HG03060 (cell line): ENCODE measurements around the gene FLNC.

Experiments
- ATAC-seq: cut with Tn5 transposase; IDR thresholded peaks from one replicate; pipeline ENCODE4 v1.9.1; 2021; ENCODE audit warnings: low read depth, moderate number of reproducible peaks; ENCODE audit not compliant: unreplicated experiment

FLNC gene

DNA sequence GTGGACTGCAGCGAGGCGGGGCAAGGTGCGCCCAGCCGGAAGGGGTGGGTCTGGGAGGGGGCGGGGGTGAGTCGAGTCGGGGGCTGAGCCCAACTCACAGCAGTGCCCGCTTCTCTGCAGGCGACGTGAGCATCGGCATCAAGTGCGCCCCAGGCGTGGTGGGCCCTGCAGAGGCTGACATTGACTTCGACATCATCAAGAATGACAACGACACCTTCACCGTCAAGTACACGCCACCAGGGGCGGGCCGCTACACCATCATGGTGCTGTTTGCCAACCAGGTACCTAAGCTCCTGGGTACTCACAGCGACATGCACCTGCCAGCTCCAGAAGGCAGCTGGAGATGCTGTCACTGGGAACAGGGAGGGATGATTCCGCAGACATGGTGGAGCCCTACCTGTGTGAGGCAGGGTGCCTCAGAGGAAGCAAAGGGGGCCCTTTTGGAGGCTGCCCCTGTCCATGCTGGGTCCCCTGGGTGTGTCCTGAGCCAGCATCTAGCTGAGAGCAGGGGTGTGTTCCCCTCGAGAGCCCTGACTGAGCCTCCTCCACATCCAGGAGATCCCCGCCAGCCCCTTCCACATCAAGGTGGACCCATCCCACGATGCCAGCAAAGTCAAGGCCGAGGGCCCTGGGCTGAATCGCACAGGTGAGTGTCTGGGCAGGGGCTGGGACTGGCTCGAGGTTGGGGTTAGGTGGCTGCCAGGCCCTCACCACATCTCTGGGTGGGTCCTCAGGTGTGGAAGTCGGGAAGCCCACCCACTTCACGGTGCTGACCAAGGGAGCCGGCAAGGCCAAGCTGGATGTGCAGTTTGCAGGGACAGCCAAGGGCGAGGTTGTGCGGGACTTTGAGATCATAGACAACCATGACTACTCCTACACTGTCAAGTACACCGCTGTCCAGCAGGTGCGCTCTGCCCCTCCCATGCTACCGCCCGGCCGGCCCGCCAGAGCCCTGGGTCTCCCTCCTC, 12.8 kb downstream of the FLNC start:
- ATAC-seq, result no peak

DNA sequence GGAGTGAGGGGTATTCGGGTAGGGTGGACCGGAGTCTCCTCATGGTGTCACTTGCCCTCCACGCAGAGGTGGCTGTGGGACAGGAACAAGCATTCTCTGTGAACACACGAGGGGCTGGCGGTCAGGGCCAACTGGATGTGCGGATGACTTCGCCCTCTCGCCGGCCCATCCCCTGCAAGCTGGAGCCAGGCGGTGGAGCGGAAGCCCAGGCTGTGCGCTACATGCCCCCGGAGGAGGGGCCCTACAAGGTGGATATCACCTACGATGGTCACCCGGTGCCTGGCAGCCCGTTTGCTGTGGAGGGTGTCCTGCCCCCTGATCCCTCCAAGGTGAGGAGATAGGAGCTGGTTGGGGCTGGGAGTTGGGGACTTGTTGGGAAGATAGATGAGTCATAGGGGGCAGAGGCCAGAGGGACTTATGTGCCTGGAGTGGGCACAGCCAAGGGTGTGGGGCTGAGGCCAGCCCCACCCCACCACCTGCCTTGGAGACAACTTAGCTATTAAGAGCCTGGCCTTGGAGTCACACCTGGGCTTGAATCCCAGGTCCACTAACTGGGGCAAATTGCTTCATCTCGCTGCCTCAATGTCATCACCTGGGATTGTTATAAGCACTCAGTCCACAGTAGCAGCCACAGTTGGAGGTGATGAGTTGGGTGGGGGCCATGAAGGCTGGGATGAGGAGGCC, 13.9 kb downstream of the FLNC start:
- ATAC-seq, result no peak

DNA sequence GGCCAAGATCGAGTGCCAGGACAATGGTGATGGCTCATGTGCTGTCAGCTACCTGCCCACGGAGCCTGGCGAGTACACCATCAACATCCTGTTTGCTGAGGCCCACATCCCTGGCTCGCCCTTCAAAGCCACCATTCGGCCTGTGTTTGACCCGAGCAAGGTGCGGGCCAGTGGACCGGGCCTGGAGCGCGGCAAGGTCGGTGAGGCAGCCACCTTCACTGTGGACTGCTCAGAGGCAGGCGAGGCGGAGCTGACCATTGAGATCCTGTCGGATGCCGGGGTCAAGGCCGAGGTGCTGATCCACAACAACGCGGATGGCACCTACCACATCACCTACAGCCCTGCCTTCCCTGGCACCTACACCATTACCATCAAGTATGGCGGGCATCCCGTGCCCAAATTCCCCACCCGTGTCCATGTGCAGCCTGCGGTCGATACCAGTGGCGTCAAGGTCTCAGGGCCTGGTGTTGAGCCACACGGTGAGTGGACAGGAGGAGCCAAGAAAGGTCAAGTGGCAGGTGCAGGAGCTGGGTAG, 14.6 kb downstream of the FLNC start:
- no peak for ATAC-seq

DNA sequence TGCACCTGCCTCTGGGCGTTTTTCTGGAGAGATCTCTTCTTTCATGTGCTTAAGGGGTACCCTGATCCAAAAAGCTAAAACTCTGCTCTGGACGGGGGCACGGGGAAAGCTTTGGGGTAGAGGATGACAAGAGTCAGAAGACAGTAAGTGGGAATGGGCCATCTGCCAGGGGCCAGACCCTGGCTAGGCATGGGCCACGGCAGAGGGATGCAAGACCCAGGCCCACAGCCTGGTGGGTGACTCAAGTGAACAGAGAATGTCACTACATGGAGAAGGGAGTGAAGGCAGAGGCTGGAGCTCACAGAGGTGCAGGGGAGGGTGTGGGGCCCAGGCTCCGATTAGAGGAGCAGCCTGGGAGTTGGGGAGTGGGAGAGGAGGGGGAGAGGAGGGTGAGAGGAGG, 15.3 kb downstream of the FLNC start:
- no peak for ATAC-seq

DNA sequence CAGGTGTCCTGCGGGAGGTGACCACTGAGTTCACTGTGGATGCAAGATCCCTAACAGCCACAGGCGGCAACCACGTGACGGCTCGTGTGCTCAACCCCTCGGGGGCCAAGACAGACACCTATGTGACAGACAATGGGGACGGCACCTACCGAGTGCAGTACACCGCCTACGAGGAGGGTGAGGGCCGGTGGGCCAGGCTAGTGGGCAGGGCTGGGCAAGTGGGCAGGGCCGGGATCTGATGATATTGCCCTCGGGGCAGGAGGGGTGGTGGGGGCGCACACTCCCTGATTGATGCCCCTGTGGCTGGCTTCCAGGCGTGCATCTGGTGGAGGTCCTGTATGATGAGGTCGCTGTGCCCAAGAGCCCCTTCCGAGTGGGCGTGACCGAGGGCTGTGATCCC, 15.8 kb downstream of the FLNC start:
- ATAC-seq, result no peak

DNA sequence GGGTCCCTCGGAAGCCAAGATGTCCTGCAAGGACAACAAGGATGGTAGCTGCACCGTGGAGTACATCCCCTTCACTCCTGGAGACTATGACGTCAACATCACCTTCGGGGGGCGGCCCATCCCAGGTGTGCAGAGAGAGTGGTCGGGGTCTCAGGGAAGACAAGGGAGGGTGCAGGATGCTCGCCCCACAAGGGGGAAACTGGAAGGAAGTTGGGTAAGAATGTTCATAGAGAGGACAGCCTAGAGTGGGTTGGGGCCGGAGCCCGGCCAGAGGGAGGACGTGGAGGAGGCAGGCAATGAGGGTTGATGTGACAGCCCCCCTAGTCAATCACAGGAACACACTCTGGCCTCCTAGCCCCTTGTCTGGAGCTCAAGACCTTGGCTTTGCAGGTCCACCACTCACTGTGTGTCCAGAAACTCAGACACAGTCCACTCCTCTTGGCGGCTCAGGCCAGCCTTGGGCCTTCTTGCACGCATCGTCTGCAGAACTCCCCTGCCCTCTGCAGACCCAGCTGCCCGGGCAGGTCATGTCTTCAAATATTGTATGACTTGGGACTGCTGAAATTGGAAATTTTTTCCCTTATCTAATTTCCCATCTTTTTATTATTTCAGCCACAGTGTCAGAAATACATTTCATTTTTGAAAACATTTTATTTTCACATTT, 16.7 kb downstream of the FLNC start:
- no peak for ATAC-seq

DNA sequence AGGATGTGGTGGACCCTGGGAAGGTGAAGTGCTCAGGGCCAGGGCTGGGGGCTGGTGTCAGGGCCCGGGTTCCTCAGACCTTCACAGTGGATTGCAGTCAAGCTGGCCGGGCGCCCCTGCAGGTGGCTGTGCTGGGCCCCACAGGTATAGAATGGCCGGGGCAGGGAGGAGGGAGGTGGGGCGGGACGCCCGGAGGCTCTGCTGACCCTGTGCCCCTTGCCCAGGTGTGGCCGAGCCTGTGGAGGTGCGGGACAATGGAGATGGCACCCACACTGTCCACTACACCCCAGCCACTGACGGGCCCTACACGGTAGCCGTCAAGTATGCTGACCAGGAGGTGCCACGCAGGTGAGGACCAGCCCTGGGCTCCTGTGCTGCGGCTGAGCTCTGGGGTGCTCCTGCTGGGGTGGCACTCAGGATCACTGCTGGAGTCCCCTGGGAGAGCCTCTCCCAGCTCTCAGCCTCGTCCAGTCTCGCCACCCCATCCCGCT, 17.6 kb downstream of the FLNC start:
- no peak for ATAC-seq

DNA sequence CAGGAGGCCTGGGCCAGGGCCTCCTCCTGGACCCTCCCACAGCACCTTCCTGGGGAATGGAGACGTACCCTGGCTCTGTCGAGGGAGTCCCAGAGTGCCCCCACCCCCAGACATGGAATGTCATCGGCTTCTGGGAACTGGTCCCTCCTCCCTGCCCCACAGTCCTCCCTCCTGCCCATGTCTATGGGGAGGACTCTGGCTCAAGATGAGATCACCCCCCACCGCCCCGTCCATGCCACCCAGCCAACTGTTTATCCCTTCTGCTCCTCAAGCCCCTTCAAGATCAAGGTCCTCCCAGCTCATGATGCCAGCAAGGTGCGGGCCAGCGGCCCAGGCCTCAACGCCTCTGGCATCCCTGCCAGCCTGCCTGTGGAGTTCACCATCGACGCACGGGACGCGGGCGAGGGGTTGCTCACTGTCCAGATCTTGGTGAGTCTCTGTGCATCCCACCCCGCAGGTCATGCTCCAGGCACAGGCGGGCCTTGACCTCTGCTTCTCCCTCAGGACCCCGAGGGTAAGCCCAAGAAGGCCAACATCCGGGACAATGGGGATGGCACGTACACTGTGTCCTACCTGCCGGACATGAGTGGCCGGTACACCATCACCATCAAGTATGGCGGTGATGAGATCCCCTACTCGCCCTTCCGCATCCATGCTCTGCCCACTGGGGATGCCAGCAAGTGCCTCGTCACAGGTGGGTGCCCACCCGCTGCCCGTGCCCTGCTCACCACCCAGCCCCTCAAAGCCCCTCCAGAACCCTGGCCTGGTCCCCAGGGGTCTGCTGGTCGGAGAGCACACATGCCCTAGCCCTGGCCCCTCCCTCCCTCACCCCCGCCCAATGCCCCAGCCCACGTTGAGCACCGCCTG, 18.3 kb downstream of the FLNC start:
- ATAC-seq, result no peak

DNA sequence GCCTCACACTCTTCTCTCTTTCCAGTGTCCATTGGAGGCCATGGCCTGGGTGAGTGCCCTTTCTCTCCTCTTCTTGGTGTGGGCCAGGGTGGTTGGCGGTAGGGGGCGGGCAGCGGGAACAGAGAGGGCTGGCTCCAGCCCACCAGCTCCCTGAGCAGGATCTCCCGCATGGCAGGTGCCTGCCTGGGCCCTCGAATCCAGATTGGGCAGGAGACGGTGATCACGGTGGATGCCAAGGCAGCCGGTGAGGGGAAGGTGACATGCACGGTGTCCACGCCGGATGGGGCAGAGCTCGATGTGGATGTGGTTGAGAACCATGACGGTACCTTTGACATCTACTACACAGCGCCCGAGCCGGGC, 18.9 kb downstream of the FLNC start:
- ATAC-seq, result no peak

DNA sequence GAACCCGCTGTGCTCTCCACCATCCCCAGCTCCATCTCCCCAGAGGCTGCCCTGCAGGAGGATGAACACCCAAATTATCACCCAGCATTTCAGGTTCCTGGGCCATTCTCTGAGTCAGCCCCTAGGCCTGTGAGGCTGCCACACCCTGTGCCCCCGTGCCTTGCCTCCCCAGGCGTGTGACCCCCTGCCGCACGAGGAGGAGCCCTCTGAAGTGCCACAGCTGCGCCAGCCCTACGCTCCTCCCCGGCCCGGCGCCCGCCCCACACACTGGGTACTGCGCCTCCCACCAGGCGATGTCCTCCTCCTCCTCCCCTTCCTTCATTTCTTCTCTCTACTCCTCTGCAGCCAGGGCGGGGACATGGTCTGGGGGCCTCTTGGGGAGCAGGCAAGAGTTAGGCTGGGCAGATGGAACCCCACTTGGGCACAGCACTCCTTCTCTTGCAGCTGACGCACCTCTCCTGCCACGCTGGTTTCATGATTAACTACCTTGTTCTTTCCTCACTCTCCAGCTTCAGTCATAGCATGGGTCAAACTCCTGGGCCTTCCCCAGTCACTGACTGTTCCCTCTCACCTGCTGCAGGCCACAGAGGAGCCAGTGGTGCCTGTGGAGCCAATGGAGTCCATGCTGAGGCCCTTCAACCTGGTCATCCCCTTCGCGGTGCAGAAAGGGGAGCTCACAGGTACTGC, 19.7 kb downstream of the FLNC start:
- no peak for ATAC-seq

DNA sequence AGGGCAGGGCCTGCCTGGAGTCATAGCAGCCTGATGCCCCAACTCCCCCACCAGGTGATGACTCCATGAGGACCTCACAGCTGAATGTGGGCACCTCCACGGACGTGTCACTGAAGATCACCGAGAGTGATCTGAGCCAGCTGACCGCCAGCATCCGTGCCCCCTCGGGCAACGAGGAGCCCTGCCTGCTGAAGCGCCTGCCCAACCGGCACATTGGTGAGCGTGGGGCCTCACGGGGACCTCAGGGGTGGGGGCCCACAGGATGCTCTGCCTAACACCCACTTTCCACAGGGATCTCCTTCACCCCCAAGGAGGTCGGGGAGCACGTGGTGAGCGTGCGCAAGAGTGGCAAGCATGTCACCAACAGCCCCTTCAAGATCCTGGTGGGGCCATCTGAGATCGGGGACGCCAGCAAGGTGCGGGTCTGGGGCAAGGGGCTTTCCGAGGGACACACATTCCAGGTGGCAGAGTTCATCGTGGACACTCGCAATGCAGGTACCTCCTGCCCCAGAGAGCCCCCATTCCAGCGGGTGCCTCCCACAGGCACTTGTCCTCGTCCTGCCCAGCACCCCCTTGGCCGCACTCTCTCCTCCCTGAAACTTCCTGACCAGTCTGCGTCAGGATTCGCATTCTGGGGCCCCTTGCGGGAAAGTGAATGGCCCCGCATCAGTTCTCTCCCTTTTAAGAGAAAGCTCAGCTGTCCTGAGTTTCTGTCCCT, 22.5 kb downstream of the FLNC start:
- no peak for ATAC-seq

DNA sequence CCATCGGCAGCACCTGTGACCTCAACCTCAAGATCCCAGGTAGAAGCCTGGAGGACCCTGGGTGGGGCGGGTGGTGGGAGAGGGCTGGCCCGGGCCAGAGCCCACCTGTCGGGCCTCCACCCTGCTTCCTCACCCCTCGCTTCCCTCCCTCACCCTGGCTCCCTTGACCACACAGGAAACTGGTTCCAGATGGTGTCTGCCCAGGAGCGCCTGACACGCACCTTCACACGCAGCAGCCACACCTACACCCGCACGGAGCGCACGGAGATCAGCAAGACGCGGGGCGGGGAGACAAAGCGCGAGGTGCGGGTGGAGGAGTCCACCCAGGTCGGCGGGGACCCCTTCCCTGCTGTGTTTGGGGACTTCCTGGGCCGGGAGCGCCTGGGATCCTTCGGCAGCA, 23.6 kb downstream of the FLNC start:
- ATAC-seq, result no peak

DNA sequence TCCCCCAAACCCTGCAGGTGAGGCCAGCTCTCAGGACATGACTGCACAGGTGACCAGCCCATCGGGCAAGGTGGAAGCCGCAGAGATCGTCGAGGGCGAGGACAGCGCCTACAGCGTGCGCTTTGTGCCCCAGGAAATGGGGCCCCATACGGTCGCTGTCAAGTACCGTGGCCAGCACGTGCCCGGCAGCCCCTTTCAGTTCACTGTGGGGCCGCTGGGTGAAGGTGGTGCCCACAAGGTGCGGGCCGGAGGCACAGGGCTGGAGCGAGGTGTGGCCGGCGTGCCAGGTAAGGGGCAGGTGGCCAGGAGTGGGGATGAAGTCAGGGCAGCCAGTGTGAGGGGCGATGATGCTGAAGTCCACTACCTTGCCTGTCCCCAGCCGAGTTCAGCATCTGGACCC, 24.2 kb downstream of the FLNC start:
- ATAC-seq, result no peak

DNA sequence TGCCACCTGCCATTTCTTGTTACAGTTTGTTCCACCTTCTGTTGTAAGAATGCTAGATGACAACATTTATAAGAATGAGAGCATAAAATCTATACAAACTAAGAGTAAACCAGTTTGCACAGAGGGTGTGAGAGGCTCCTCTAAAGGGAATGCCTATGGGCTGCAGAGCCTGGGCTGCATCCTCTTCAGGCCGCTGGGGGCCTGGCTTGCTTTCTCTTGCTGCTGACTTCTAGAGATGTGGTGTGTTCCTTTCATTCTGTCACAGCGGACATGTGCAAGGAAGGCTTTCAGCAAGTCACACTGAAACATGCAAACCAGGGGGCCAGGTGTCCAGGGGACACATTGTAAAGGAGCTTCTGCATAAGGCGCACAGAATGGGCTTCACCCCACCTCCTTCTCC, 25.4 kb downstream of the FLNC start:
- ATAC-seq, result no peak

DNA sequence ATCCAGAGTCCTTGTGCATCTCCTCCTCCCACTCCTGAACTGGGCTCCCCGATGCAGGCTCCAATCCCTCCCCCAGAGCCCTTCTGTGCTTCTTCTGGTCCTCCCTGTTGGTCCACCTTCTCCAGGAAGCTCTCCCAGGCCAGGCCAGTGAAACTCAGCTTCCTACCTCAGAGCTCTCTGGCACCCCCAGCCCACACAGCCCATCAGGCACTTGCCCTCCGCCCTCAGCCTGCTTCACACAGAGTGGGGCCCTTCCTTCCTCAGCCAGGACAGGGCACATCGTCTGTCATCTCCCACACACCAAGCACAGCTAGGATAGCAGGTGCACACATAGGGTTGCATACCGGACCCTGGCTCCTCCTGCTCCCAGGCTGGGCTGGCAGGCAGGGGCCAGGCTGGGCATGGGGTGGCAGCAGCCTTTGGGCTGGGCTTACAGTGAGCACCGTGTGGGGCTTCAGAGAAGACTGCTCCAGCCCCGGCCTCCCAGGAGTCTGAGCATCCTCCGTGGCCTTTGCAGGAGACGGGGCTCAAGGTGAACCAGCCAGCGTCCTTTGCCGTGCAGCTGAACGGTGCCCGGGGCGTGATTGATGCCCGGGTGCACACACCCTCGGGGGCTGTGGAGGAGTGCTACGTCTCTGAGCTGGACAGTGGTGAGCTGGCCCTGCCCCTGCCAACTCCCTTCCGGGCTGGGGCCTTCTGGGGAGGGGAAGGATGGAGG, 26.0 kb downstream of the FLNC start:
- no peak for ATAC-seq

DNA sequence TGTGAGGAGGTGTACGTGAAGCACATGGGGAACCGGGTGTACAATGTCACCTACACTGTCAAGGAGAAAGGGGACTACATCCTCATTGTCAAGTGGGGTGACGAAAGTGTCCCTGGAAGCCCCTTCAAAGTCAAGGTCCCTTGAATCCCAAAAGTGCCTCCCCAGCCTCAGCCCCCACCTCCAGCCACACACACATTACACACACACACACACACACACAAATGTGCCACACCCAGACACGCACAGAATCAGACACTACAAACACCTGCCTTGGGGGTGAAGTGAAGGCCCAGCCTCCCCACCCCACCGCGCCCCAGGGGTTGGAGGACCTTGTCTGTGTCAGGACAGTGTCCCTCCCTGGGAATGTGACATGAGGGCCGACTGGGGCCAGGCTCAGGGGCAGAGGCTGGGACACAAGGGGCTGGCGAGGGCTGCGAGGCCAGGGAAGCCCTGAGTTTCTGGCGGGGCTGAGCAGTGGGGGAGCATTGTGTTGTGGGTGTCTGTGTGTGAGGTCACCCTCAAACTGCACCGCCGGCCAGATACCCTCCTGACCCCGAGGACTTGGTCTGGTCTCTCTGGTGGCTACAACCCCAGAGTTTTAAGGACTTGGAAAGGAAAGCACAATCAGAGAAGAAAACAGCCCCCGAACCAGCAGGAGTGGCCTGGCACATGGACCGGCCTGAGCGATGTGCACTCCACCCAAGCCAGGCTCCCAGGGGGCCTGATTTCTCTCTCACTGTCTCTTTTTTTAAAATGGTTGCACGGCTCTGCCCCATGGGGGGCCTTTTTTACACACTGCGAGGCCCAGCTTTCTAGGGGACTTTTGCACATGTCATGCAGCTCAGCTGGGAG, 28.4 kb downstream of the FLNC start:
- no peak for ATAC-seq
